Testis (tissue), 3 donors: ENCODE measurements around the gene TCERG1L. TPM values are rescaled to one million over a fixed set of nuclear protein-coding genes. Genes with fewer than 3 reads are reported as not detected.

Experiments used
- DNase-seq: peaks from one replicate; pipeline ENCODE4 v3.0.0-alpha.2; 2019
- H3K27ac ChIP-seq, 2 donors: fragments of 200-600 bp; sonication (generic); one replicate each; pipeline ENCODE4 v1.5.1; 2019
- H3K27me3 ChIP-seq: fragments of 200-600 bp; sonication (generic); one replicate; pipeline ENCODE4 v1.5.1; 2019
- H3K36me3 ChIP-seq: fragments of 200-600 bp; sonication (generic); one replicate; pipeline ENCODE4 v1.5.1; 2017; ENCODE audit warnings: low read depth; ENCODE audit errors: missing control alignments
- H3K4me1 ChIP-seq: fragments of 200-600 bp; sonication (generic); one replicate; pipeline ENCODE4 v1.5.1; 2019
- H3K4me3 ChIP-seq, 2 donors: fragments of 200-600 bp; sonication (generic); one replicate each; pipeline ENCODE4 v1.5.1; 2017 to 2019
- H3K9me3 ChIP-seq: fragments of 200-600 bp; sonication (generic); one replicate; pipeline ENCODE4 v1.5.1; 2017
- POLR2A ChIP-seq: fragments of 450-650 bp; IDR thresholded peaks from one replicate; pipeline ENCODE4 v1.6.1; 2017; ENCODE audit warnings: antibody characterized with exemption, mild to moderate bottlenecking, moderate library complexity
- WGBS, 2 donors: methylation state at CpG; one replicate each; pipeline ENCODE4 v1.1.5; 2018; 5-methylcytosine and 5-hydroxymethylcytosine counted together
- intact Hi-C: fragments of 100-400 bp; cut with DNase I; formaldehyde crosslinking; loops from one replicate; pipeline ENCODE4 v1.15.1; 2023; ENCODE audit warnings: low total_unique reads
- polyA plus RNA-seq: library from polyadenylated mRNA; stranded (reverse); fragments of 350-450 nt; fragmentation: Illumina TruSeq; extraction: RNeasy Lipid Tissue Mini Kit (QIAGEN cat#74804); gene quantifications from one replicate; pipeline ENCODE4 v1.2.3, GENCODE V29; 2014; ENCODE audit warnings: low read depth, low replicate concordance; ENCODE audit not compliant: insufficient read depth
- total RNA-seq, 2 donors: library from RNA; depleted of rRNA; stranded (reverse); fragments of >200 nt; gene quantifications; one replicate each; pipeline ENCODE4 v1.2.3, GENCODE V29; 2016
- TF ChIP-seq, protein P1 (sequence below), 3 experiments: fragments of 450-650 bp in 2 of 3; fragments of 200-600 bp in 1 of 3; sonication (generic) in 1 of 3; IDR thresholded peaks; one replicate each; pipeline ENCODE4 v1.5.1; 2016 to 2019; ENCODE audit warnings: antibody characterized with exemption in 3 of 3, mild to moderate bottlenecking in 2 of 3, moderate library complexity in 1 of 3

TCERG1L gene
- total and polyA plus RNA-seq, 3 donors from 2014 or later: 3.0 to 8.3 (median 7.7) TPM

GRCh38 chr10:131271195-131271880 is 40.2 kb downstream of the TCERG1L start:
- no peak overlapping the region for H3K27ac ChIP-seq
- H3K27me3 ChIP-seq: no peaks in the 10 kb centered on the region
- TF ChIP-seq POLR2A: no peak
- TF ChIP-seq, protein P1, sequence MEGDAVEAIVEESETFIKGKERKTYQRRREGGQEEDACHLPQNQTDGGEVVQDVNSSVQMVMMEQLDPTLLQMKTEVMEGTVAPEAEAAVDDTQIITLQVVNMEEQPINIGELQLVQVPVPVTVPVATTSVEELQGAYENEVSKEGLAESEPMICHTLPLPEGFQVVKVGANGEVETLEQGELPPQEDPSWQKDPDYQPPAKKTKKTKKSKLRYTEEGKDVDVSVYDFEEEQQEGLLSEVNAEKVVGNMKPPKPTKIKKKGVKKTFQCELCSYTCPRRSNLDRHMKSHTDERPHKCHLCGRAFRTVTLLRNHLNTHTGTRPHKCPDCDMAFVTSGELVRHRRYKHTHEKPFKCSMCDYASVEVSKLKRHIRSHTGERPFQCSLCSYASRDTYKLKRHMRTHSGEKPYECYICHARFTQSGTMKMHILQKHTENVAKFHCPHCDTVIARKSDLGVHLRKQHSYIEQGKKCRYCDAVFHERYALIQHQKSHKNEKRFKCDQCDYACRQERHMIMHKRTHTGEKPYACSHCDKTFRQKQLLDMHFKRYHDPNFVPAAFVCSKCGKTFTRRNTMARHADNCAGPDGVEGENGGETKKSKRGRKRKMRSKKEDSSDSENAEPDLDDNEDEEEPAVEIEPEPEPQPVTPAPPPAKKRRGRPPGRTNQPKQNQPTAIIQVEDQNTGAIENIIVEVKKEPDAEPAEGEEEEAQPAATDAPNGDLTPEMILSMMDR (IDR thresholded peaks at IDR 0.05): no peak
- no peaks in the 10 kb centered on the region for H3K9me3 ChIP-seq
- intact Hi-C loops: no loop called here
- H3K4me1 ChIP-seq: peaks cover 9% of the 10 kb centered on the region
- peak; percentile 29 for DNase-seq
- 73 to 85% methylated on average over 9 to 13 of the region's 13 CpGs for WGBS, 2 donors
- no peaks in the 10 kb centered on the region for H3K36me3 ChIP-seq
- no peak overlapping the region for H3K4me3 ChIP-seq

DNA sequence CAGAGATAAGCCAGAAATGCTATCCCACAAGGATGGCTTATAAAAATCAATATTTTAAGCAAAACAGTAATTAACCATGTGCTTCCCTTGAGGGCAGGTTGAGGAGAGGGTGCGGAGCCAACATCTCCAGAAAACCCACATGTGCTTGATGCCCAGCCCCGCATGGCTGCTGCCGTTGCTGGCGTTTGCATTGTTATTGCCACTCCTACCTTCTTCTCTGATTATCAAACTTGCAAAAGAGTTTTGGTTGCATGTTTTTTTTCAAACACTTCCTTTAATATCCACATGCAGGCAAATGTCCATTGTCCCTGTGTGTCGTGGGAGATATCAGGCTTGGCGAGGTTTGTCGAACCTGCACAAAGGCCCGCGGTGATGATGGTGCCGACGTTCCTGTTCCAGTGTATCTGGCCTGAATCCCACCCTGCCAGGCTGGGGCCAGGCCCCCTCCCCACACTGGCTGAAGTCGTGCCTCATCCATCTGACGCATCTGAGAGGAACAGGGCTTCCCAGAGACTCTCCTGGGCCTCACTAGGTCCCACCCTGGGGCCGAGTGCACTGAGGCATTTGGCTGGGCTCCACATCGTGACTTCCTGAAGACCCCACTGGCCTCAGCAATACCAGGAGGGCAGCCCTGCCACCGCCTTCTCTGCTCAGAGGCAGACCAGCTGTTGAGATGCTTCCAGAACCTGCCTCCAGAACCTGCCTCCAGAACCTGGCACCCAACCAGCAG is 40.9 kb downstream of the TCERG1L start:
- Histone ChIP-seq H3K9me3 (no peaks in the 10 kb centered on the region), H3K4me1 (peaks cover 9% of the 10 kb centered on the region), H3K36me3 (no peaks in the 10 kb centered on the region), H3K4me3 (no peak overlapping the region), H3K27me3 (no peaks in the 10 kb centered on the region), H3K27ac (no peak overlapping the region)
- WGBS, 2 donors: 49 to 75% methylated on average over 14 to 16 of the region's 16 CpGs
- no peak for DNase-seq
- intact Hi-C loops: no loop called here
- TF ChIP-seq, protein P1 (IDR thresholded peaks at IDR 0.05): no peak
- TF ChIP-seq POLR2A: no peak

DNA sequence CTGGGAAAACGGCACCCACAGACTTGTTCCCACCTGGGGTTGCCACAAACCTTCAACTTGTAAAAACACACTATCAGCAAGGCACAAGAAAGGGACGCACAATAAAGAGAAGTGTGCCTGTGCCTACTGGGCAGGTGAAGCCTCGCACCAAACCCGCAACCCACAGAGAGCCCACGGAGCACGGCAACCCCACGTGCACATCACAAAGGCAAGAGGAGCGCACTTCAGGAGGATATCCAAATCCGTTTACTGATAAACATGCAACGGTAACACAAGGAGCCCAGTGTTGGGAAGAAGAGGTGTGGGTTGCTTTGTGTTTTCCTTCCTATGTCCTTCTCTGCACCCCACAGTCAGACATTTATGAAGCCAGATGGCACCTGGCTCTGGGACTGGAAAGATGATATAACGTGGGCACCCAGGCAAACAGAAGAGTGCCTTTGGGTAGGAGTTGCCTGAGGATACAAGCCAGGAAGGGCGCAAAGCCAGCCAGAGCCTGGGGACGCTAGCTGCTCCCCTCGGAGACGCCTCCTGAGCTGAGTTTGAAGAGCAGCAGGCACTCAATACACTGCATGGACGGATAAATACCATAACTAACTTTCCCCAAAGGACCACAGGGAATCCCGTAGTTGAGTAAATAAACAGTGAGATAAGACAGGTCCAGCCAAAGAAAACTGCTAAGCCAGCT is 41.6 kb downstream of the TCERG1L start:
- peaks cover 9% of the 10 kb centered on the region for H3K4me1 ChIP-seq
- H3K27me3 ChIP-seq: no peaks in the 10 kb centered on the region
- H3K27ac ChIP-seq: no peak overlapping the region
- WGBS, 2 donors: 54 to 58% methylated on average over 17 of the region's 17 CpGs
- TF ChIP-seq, protein P1 (IDR thresholded peaks at IDR 0.05): no peak
- no peak for TF ChIP-seq POLR2A
- no peaks in the 10 kb centered on the region for H3K36me3 ChIP-seq
- intact Hi-C loops: no loop called here
- DNase-seq: no peak
- H3K9me3 ChIP-seq: no peaks in the 10 kb centered on the region
- no peak overlapping the region for H3K4me3 ChIP-seq

DNA sequence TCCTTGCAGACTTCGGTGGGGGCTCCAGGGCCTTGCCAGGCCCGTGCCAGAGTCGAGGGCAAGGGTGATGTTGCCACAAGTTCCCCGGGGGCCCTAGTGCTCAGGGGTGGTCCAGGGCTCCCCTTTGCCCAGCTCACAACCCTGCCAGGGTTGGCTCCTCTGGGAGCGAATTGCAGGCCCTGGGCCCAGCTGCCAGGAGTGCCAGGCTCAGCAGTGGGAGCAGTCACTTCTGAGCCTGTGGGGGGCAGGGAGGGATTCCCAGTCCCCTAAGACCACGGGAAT is 43.8 kb downstream of the TCERG1L start:
- DNase-seq: no peak
- 94% methylated on average over 5 of the region's 6 CpGs; no CpG with 5 or more reads in 1 of the 2 donors for WGBS, 2 donors

More for the DNA sequence above, 43.8 kb downstream of the TCERG1L start:
- H3K4me1 ChIP-seq: peaks cover 9% of the 10 kb centered on the region
- H3K36me3 ChIP-seq: no peaks in the 10 kb centered on the region
- H3K4me3 ChIP-seq: no peak overlapping the region
- intact Hi-C loops: no loop called here
- no peak overlapping the region for H3K27ac ChIP-seq
- H3K27me3 ChIP-seq: no peaks in the 10 kb centered on the region
- no peaks in the 10 kb centered on the region for H3K9me3 ChIP-seq
- no peak for TF ChIP-seq POLR2A
- TF ChIP-seq, protein P1 (IDR thresholded peaks at IDR 0.05): no peak
